ENCODE data around the gene MFSD12.

GRCh38 chr19:3538258-3538929 lies 19.0 kb downstream of the MFSD12 start:
- TF ChIP-seq EZH2 (IDR thresholded peaks at IDR 0.05; ENCODE audit: insufficient read depth, poor library complexity, severe bottlenecking) (no peak), EZH2phosphoT487 (IDR thresholded peaks at IDR 0.05; ENCODE audit: insufficient read depth, low read depth) (no peak)
